Right atrium auricular region (tissue), 2 donors: ENCODE data around the gene CKM. TPM values are rescaled to one million over a fixed set of nuclear protein-coding genes. Genes with fewer than 3 reads are reported as not detected.

Experiments
- DNase-seq: peaks from one replicate; pipeline ENCODE4 v3.0.0-alpha.2; 2019; ENCODE audit warnings: low spot score
- H3K27ac ChIP-seq, 2 donors: fragments of 200-600 bp; sonication (generic); 1 replicate in 1 of 2; 2 replicates in 1 of 2; pipeline ENCODE4 v1.5.1; 2016 to 2019
- H3K27me3 ChIP-seq, 2 donors: fragments of 200-600 bp; sonication (generic); one replicate each; pipeline versions ENCODE4 v1.5.1 to v1.6.0; 2017 to 2019
- H3K36me3 ChIP-seq: fragments of 200-600 bp; sonication (generic); one replicate; pipeline ENCODE4 v1.5.1; 2016
- H3K4me1 ChIP-seq, 2 donors: fragments of 200-600 bp; sonication (generic); one replicate each; pipeline versions ENCODE4 v1.5.1 to v1.6.0; 2017 to 2019
- H3K4me3 ChIP-seq, 2 donors: fragments of 200-600 bp; sonication (generic); 1 replicate in 1 of 2; 2 replicates in 1 of 2; pipeline ENCODE4 v1.5.1; 2017 to 2019; ENCODE audit warnings: mild to moderate bottlenecking in 1 of 2, moderate library complexity in 1 of 2
- H3K9me3 ChIP-seq, 2 donors: fragments of 200-600 bp; sonication (generic); one replicate each; pipeline ENCODE4 v1.5.1; 2019
- total RNA-seq, 2 donors: library from RNA; depleted of rRNA; stranded (reverse); fragments of >200 nt; gene quantifications; one replicate each; pipeline ENCODE4 v1.1.0, GENCODE V29; 2016
- TF ChIP-seq, protein P1 (sequence below), 2 donors: fragments of 200-600 bp; sonication (generic); IDR thresholded peaks; one replicate each; pipeline ENCODE4 v1.5.1; 2019; ENCODE audit warnings: antibody characterized with exemption in 2 of 2

The CKM gene
- total RNA-seq, 2 donors from 2014 or later = 3,033 to 6,121 TPM

GRCh38 chr19:45348367-45349125 is 25.9 kb upstream of the CKM start:
- no peak overlapping the region for H3K4me3 ChIP-seq
- peaks cover 19% of the 10 kb centered on the region for H3K36me3 ChIP-seq
- H3K27me3 ChIP-seq = peaks cover 0 to 4% of the 10 kb centered on the region in 2 donors
- no peak for DNase-seq
- no peak overlapping the region for H3K27ac ChIP-seq
- TF ChIP-seq, protein P1, sequence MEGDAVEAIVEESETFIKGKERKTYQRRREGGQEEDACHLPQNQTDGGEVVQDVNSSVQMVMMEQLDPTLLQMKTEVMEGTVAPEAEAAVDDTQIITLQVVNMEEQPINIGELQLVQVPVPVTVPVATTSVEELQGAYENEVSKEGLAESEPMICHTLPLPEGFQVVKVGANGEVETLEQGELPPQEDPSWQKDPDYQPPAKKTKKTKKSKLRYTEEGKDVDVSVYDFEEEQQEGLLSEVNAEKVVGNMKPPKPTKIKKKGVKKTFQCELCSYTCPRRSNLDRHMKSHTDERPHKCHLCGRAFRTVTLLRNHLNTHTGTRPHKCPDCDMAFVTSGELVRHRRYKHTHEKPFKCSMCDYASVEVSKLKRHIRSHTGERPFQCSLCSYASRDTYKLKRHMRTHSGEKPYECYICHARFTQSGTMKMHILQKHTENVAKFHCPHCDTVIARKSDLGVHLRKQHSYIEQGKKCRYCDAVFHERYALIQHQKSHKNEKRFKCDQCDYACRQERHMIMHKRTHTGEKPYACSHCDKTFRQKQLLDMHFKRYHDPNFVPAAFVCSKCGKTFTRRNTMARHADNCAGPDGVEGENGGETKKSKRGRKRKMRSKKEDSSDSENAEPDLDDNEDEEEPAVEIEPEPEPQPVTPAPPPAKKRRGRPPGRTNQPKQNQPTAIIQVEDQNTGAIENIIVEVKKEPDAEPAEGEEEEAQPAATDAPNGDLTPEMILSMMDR (IDR thresholded peaks at IDR 0.05) = no peak
- H3K4me1 ChIP-seq = no peaks in the 10 kb centered on the region
- no peaks in the 10 kb centered on the region for H3K9me3 ChIP-seq

DNA sequence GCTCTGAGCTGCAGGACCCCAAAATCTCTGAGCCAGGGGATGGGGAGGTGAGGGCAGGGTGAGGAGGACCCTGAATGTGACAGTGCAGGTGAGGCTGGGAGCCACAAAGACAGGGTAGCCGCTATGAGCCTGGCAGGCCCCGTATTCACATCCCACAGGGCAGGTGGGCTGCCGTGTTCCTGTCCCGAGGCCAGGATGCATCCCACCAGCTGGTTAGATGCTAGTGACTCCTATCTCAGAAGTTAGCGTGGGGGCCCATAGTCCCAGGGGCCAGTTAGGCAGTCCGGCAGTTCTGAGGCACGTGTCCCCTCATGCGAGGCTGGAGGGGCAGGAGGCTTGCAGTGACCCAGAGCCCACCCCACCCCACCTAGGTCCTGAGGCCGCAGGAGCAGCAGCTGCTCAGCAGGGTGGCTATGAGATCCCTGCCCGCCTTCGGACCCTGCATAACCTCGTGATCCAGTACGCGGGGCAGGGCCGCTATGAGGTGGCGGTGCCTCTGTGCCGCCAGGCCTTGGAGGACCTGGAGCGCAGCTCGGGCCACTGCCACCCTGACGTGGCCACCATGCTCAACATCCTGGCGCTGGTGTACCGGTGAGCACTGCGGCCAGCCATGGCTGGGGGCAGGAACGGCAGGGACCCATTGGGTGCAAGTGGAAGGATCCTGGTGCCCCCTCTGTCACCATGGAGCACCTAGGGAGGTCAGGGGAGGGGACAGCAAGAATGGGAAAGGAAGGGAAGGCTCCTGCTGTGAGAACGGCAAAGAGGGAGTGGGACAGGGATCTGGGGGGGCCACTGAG is 25.1 kb upstream of the CKM start:
- Histone ChIP-seq H3K9me3 (no peaks in the 10 kb centered on the region), H3K27ac (no peak overlapping the region), H3K36me3 (peaks cover 18% of the 10 kb centered on the region), H3K4me1 (no peaks in the 10 kb centered on the region), H3K27me3 (peaks cover 0 to 4% of the 10 kb centered on the region in 2 donors), H3K4me3 (no peak overlapping the region)
- TF ChIP-seq, protein P1 (IDR thresholded peaks at IDR 0.05) = no peak
- DNase-seq = no peak

DNA sequence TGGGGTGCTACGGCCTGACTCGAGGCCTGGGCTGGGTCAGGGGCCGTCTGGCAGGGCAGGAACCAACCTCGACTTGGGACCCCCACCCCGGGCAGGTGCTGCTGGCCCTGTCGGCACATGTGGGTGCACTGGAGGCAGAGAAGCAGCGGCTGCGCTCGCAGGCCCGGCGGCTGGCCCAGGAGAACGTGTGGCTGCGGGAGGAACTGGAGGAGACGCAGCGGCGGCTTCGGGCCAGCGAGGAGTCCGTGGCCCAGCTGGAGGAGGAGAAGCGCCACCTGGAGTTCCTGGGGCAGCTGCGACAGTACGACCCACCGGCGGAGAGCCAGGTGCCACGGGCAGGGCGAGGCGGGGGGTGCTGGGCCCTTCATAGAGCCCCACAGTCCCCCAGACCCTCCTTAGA is 23.8 kb upstream of the CKM start:
- no peak for DNase-seq
- Histone ChIP-seq H3K27me3 (peaks cover 0 to 4% of the 10 kb centered on the region in 2 donors), H3K4me3 (no peak overlapping the region), H3K27ac (no peak overlapping the region), H3K9me3 (no peaks in the 10 kb centered on the region), H3K4me1 (no peaks in the 10 kb centered on the region), H3K36me3 (peaks cover 7% of the 10 kb centered on the region)
- TF ChIP-seq, protein P1 (IDR thresholded peaks at IDR 0.05) = no peak

GRCh38 chr19:45345506-45345860 is 22.8 kb upstream of the CKM start:
- Histone ChIP-seq H3K27ac (no peak overlapping the region), H3K36me3 (no peaks in the 10 kb centered on the region), H3K9me3 (no peaks in the 10 kb centered on the region), H3K27me3 (peaks cover 0 to 9% of the 10 kb centered on the region in 2 donors), H3K4me1 (peaks cover 0 to 8% of the 10 kb centered on the region in 2 donors), H3K4me3 (no peak overlapping the region)
- no peak for DNase-seq
- TF ChIP-seq, protein P1 (IDR thresholded peaks at IDR 0.05) = no peak

GRCh38 chr19:45344621-45345505 is 22.2 kb upstream of the CKM start:
- Histone ChIP-seq H3K4me3 (no peak overlapping the region), H3K4me1 (peaks cover 0 to 10% of the 10 kb centered on the region in 2 donors), H3K36me3 (no peaks in the 10 kb centered on the region), H3K9me3 (no peaks in the 10 kb centered on the region), H3K27ac (no peak overlapping the region), H3K27me3 (peaks cover 0 to 15% of the 10 kb centered on the region in 2 donors)
- DNase-seq = no peak
- TF ChIP-seq, protein P1 (IDR thresholded peaks at IDR 0.05) = no peak
